Measurements from ENCODE around the gene ANO7. TPM values are rescaled to one million over a fixed set of nuclear protein-coding genes. Genes with fewer than 3 reads are reported as not detected.

ANO7 gene
- polyA plus RNA-seq, 10 donors, result 0.66 to 2.0 (median 0.89) TPM

DNA sequence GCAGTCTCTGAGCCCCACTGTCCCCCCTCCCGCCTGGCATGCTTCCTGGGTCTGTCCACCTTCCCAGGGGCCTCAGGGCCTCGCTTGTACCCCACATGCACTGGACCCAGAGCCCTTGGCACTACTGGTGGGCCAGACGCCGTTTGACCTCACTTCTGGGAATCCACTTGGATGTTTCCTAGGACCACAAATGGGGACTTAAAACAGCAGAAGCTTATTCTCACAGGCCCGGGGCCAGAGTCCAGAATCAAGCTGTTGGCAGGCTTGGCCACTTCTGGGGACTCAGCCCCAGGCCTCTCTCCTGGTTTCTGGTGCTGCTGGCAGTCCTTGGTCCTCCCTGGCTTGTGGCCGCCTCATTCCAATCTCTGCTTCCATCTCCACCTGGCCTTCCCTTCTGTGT lies 19.6 kb downstream of the ANO7 start:
- DNase-seq, result no peak

DNA sequence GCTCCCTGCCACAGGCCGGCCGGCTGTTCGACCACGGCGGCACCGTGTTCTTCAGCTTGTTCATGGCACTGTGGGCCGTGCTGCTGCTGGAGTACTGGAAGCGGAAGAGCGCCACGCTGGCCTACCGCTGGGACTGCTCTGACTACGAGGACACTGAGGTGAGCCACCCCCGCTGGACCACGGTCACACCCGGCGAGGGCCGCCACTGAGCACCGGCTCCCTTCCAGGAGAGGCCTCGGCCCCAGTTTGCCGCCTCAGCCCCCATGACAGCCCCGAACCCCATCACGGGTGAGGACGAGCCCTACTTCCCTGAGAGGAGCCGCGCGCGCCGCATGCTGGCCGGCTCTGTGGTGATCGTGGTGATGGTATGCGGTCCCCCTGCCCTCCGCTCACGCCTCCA lies 20.8 kb downstream of the ANO7 start:
- no peak for DNase-seq

DNA sequence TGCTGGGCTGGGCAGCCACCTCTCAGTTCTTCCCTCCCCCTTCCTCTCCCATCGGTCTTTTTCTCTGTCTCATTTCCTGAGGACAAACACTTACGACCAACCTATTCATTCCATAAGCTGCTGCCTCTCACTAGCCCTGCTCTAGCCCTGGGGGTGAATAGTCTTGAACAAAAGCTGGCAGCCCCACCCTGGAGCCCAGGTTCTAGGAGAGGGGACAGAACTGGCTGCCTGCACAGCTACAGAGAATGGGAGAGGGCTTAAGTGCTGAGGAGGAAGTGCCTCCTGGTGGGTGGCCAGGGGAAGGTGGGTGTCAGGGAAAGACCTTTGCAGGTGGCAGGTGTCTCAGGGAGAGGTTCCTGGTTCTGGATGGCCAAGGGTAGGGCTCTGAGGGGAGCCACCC lies 22.8 kb downstream of the ANO7 start:
- DNase-seq, result no peak

DNA sequence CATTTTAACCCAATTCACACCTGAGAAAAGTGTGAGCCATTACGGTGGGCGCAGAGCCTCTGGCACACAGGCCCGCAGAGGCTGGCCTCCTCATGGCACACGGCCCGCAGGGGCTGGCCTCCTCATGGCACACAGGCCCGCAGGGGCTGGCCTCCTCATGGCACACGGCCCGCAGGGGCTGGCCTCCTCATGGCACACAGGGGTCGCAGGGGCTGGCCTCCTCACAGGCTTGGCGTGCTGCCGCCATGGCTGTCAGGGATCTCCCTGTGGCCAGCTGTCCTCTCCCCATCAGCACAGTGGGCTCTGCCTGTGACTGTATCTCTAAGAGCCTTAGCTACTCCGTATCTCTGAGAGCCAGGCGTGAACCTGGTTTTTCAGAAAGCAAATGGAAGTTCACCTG lies 24.6 kb downstream of the ANO7 start:
- DNase-seq, result peak in 1 of 3 donors; percentile 17

DNA sequence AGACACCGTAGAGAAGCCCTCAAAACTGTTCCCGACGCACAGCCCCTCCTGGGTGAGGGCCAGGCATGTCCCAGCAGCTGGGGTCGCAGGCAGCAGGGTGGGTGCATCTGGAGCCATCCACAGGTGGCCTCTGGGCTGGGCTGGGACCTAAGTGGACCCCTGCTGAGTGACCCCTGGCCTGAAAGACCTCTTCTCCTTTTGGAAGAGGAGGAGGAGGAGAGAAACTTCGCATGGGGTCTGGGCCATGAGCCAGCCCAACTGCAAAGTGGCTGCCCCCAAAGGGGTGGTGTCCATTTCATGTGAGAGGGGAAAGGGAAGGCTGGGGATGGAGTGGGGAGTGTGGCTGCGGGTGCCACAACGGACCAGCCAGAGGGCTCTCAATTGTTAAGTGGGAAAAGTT lies 25.1 kb downstream of the ANO7 start:
- DNase-seq, result no peak

DNA sequence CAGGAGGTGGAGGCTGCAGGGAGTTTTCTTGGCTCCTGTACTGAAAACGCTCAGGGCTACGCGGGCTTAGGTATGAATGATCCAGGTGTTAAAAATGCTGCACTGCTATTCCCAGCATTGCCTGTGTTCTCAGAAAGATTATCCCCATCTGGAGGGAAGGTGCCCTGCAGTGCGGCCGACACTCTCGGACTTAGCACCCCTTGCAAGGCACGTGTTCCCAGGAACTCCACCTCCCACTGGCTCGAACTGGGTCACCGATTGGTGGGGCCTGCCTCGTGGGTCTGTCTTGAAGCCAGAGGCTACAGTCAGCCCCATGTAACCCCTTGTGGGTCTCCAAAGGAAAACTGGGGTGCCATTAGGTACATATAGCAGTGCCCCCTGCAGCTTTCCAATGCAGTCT lies 25.7 kb downstream of the ANO7 start:
- no peak for DNase-seq

DNA sequence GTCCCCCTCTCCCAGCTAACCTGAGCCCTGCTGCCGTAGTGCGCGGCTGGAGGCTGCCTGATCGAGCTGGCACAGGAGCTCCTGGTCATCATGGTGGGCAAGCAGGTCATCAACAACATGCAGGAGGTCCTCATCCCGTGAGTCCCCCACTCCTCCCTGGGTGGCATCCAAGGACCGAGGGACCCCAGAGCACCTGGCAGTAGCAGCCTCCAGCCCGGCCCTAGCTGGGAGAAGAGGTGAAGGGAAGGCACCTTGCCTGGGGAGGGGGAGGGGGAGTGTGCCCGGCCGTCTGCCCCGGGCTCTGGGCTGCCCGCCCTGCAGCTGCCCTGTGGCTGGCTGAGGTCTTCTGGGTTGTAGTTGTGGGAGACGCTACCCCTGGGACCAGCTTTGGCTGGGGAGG lies 26.3 kb downstream of the ANO7 start:
- no peak for DNase-seq

DNA sequence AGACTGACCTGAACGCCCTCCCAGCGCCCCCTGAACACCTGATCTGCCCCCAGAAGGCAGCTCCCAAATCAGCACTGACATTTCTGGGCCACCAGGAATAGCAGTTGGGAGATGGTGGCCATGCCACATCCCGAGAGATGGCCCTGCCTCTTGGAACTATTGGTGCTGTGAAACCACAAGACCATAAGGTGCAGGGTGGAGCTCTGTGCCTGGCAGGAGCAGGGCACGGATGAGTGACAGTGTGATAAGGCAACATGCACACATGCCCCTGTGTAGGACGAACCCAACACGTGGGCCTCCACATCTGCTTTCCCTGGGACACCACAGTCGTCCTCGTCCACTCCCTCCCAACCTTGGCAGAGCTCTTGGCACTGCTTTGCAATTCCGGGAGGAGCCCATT lies 26.9 kb downstream of the ANO7 start:
- DNase-seq, result no peak

DNA sequence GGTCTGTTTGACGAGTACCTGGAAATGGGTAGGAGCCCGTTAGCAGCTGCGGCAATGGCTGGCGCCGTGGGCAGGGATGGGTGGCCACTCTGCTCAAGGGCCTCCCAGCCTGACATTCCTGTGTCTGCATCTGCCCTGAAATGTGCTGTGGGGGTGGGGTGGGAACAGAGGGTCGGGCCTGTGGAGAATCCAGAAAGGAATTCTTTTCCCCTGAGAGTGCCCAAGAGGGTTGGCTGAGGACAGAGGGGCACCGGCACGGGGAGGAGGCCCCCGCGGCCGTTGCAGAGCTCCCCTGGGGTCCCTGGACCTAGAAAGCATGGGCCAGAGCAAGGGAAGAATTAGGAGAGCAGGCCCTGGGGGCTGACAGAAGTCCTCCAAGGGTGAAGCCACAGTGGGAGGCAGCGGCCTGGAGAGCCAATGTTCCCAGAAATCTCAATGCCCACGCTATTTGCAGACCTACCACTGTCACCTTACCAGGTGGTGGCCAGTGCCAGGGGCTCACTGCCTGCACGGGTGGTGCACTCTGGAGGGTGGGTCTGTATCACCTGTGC lies 27.8 kb downstream of the ANO7 start:
- DNase-seq, result no peak

DNA sequence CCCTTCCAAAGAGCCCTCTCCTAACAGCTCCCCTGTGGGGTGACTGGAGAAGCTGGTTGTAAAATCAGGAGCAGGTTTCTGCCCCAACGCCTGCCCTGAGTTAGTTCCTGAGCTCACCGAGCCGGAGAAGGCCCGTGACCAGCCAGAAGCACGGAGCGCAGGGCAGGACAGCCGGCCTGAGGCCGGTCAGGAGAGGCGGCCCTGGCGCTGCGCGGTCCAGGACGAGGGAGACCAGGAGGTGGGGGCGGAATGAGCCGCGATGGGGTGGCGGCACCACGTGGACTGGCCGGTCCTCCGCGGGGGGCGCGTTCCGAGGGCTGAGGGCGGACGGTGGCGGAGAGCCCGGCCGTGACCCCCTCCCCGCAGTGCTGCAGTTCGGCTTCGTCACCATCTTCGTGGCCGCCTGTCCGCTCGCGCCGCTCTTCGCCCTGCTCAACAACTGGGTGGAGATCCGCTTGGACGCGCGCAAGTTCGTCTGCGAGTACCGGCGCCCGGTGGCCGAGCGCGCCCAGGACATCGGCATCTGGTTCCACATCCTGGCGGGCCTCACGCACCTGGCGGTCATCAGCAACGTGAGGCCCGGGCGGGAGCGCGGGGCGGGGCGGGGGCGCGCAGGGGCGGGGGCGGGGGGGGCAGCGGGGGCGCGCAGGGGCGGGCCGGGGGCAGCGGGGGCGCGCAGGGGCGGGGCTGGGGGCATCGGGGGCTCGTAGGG lies 29.0 kb downstream of the ANO7 start:
- DNase-seq, result peak; percentile 50 to 94 (median 79)

DNA sequence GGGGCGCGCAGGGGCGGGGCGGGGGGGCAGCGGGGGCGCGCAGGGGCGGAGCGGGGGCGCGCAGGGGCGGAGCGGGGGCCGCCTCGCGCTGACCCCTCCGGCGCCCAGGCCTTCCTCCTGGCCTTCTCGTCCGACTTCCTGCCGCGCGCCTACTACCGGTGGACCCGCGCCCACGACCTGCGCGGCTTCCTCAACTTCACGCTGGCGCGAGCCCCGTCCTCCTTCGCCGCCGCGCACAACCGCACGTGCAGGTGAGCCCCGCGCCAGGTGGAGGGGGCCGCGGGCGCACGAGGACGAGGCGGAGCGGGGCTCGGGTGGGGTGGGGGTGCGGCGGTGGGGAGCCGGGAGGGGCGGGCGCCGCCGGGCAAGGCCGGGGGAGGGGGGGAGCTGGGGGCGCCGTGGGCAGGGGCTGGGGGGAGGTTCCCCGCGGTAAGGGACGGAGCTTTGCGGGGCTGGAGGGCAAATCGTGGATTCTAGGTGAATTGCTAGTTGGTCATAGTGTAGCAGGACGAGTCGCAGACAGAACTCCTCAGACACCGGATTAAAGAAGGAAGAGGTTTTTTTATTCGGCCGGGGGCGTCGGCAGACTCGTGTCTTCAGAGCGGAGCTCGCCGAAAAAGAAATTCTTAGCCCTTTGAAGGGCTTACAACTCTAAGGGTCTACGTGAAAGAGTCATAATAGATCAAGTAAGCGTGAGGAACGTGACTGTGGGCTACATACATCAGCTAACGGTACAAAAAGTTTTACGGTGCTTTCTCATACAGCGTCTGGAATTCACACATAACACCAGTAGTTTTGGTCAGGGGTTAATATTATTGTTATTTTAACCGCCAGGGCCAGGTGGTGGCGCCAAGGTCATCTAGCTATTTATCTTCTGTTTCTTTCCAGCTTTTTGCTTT lies 29.9 kb downstream of the ANO7 start:
- peak in 2 of 3 donors; percentile 52 to 76 for DNase-seq

DNA sequence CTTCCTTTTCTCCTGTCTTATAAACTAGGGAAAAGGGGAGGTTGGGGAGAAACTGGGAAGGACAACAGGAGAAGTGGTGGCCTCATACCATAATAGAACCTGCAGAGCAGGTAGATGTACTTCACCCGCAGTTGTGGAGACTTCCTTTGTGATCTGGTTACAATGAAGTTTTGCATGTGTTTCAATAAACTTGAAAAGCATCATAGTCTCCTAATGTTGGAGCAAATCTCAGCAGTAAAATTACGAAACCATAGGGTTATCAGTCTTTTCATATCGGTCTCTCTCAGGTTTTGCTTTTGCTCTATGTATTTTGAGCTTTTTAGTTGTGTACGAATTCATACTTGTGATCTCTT lies 30.5 kb downstream of the ANO7 start:
- no peak for DNase-seq

DNA sequence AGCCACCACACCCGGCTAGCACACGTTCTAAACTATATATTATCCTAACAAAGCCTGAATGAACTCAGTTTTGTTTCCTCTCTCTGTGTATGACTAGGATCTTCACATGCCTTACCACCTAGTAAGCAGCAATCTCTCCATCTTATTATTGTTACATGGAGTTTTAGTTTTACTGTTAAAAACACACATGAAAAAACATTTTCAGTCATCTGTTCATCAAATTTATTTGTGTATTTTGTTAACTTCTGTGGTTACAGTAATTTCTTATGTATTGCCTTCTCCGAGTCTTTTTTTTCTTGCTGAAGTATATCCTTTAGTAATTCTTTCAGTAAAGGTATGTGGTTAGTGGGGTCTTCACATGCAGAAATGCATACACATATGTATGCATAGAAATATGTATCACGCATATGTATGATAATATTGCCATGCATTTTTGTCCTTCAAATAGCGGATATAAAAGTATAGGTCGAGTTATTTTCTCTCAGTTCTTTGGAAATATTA lies 31.4 kb downstream of the ANO7 start:
- DNase-seq, result no peak

DNA sequence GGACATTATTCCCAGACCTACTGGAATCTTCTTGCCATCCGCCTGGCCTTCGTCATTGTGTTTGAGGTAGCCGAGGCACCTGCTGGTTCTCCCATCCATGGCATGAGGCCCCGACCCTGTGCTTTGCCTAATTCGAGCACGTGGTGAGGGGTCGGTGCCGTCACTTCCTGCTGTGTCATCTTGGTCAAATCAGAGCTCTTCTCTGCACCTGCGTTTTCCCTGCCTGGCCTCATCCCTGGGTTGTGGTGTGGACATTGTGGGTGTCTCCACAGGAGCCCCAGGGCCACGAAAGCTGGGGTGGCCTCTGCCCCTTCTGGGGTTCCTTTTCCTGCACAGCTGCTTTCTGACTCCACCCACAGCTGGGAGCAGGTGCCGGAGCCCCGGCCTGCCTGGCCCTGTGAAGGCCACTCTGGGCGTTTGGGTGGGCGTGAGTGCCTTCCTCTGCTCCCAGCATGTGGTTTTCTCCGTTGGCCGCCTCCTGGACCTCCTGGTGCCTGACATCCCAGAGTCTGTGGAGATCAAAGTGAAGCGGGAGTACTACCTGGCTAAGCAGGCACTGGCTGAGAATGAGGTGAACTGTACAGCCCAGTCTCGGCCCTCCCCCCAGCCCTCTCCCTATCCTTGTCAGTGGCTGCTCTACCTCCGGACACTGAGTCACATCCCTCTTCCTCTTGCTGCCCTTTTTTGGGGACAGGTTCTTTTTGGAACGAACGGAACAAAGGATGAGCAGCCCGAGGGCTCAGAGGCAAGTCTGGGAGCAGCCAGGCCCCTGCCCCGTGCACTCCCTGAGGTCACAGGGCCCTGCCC lies 34.9 kb downstream of the ANO7 start:
- no peak for DNase-seq

DNA sequence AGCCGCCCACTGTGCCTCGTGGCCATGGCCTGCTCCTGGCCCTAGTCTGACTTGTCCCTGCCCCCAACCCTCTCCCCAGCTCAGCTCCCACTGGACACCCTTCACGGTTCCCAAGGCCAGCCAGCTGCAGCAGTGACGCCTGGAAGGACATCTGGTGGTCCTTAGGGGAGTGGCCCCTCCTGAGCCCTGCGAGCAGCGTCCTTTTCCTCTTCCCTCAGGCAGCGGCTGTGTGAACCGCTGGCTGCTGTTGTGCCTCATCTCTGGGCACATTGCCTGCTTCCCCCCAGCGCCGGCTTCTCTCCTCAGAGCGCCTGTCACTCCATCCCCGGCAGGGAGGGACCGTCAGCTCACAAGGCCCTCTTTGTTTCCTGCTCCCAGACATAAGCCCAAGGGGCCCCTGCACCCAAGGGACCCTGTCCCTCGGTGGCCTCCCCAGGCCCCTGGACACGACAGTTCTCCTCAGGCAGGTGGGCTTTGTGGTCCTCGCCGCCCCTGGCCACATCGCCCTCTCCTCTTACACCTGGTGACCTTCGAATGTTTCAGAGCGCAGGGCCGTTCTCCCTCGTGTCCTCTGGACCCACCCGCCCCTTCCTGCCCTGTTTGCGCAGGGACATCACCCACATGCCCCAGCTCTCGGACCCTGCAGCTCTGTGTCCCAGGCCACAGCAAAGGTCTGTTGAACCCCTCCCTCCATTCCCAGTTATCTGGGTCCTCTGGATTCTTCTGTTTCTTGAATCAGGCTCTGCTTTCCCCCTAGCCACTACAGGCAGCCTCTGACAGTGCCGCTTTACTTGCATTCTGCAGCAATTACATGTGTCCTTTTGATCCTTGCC lies 35.8 kb downstream of the ANO7 start:
- DNase-seq, result peak; percentile 38 to 80 (median 55)

DNA sequence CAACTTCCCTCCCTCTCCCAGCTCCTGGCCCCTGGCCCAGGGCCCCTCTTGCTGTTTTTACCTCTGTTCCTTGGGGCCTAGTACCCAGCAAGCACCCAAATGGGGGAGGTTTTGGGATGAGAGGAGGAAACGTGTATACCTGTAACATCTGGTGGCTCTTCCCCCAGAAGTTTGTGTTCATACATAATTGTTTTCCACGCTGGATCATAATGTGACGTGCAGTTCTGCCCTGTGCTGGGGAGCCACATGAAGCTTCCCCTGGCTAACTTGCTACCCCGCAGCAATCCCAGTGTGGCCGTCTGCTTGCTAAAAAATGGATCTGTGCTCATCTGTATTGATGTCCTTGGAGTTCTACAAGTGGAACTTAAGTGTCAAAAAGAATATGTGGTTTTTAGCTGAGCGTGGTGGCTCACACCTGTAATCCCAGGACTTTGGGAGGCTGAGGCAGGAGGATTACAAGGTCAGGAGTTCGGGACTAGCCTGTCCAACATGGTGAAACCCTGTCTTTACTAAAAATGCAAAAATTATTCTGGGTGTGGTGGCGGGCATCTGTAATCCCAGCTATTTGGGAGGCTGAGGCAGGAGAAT lies 36.5 kb downstream of the ANO7 start:
- no peak for DNase-seq

DNA sequence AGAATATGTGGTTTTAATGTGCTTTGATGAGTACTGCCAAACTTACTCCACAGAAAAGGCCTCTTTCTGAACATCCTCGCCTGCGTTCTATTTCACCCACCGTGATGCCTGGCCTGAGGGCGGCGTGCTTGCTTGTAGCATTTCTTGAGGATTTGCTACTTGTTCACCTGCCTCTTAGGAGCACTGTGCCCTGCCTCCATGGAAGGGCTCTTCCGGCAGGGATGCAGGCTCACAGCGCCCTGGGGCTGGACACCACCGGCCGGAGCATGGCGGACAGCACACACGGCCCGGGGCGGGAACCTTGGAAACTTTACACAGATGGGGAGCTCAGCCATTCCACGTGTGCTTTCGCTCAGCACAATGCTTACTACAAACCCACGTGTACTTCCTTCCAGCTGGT lies 37.1 kb downstream of the ANO7 start:
- no peak for DNase-seq

DNA sequence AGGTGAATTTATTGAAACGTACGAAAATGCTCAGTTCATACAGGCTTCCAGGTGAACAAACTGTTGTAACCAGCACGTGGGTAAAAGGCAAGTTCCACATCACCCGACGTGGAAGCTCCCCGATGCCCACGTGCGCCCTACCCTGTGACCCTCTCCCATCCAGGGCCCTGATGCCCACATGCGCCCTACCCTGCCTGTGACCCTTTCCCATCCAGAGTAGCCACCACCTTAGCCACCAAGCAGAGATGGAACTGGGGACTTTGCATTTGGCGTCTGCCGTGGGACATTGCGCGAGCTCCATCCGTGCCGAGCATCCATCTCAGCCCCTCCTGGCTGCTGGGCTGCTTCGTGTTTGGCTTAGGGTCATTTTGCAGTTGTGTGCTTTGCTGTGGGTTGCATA lies 37.5 kb downstream of the ANO7 start:
- no peak for DNase-seq

DNA sequence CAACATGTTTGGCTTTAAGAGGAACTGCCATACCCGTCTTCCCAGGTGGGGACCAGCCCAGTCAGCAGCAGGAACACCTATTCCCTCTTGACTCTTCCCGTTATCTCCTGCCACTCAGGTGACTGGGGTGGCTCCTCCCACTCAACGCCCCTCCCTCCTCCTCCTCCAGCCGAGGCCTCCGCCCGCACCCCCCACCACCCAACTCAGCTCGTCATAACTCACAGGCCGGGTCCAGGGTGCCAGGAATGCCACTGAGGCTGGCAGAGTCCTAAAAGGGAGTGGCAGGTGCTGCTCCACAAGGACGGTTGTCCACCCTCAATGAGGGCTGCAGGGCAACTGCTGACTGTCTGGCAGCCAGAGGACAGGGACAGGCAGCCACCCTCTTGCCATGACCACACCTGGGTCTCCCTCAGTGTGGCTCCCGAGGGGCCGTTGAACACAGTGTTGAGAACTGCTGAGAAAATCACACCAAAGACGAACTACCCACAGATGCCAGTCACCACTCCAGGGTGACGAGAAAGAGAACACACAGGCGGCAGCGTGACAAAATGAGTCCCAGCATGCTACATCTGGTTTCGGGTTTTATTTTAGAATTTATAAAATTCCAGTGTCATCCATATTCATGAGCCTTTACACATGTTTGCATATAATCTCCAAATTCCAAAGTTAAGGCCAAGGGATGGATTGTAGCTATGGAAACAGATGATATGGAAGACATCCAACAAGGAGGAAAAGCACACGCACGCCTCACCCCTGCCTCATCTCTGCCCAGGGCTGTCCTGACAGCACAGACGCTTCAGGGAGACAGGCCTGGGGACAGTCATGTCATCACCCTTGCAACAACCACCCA lies 38.5 kb downstream of the ANO7 start:
- peak in 1 of 3 donors; percentile 49 for DNase-seq

DNA sequence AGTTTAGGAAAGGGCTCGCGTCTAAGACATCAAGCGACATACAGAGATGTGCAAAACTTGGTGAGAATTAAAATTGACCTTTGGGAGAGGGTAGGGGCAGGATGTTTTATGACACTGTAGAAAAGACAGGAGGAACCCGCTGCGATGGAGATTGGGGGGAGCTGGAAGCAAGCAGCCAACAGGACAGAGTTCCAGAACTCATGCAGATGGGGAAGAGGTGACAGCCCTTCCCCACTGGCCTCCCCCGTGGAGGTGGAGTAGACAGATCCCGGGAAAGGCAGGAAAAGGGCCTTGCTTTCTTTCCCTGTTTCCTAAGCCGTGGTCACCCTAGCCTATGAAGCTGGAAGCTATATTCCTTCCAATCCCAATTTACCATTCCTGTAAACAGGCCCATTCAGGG lies 39.1 kb downstream of the ANO7 start:
- no peak for DNase-seq
